ENCODE results near the gene CHRM4.

CHRM4 gene

GRCh38 chr11:46362156-46363030 lies 29.2 kb downstream of the CHRM4 start:
- TF ChIP-seq RAD21 (IDR thresholded peaks at IDR 0.05; ENCODE audit: low read depth), result no peak
- TF ChIP-seq NFIC (IDR thresholded peaks at IDR 0.05), result no peak
- no peak for TF ChIP-seq CEBPB (IDR thresholded peaks at IDR 0.05)
- TF ChIP-seq MAX (IDR thresholded peaks at IDR 0.05), result no peak
- no peak for TF ChIP-seq EGR1 (IDR thresholded peaks at IDR 0.05)
- TF ChIP-seq REST (IDR thresholded peaks at IDR 0.05; ENCODE audit: low read depth), result no peak
- no peak for TF ChIP-seq TAF1 (IDR thresholded peaks at IDR 0.05; ENCODE audit: low read depth)
- no peak for TF ChIP-seq YY1 (IDR thresholded peaks at IDR 0.05; ENCODE audit: low read depth)
- TF ChIP-seq ZBTB7A (IDR thresholded peaks at IDR 0.05; ENCODE audit: low read depth), result no peak
- TF ChIP-seq USF1 (IDR thresholded peaks at IDR 0.05), result no peak
- TF ChIP-seq EP300 (IDR thresholded peaks at IDR 0.05; ENCODE audit: borderline replicate concordance), result no peak
- no peak for TF ChIP-seq CREB1 (IDR thresholded peaks at IDR 0.05; ENCODE audit: low read depth)
- TF ChIP-seq TEAD4 (IDR thresholded peaks at IDR 0.05), result no peak
- no peak for TF ChIP-seq FOXM1 (IDR thresholded peaks at IDR 0.05; ENCODE audit: borderline replicate concordance, low read depth)
- TF ChIP-seq TCF12 (IDR thresholded peaks at IDR 0.05; ENCODE audit: low read depth), result no peak

- TF ChIP-seq FOXM1 (IDR thresholded peaks at IDR 0.05; ENCODE audit: borderline replicate concordance, low read depth), result no peak
- no peak for TF ChIP-seq TEAD4 (IDR thresholded peaks at IDR 0.05)
- TF ChIP-seq MAX (IDR thresholded peaks at IDR 0.05), result no peak
- TF ChIP-seq YY1 (IDR thresholded peaks at IDR 0.05; ENCODE audit: low read depth), result no peak
- no peak for TF ChIP-seq EGR1 (IDR thresholded peaks at IDR 0.05)
- TF ChIP-seq TAF1 (IDR thresholded peaks at IDR 0.05; ENCODE audit: low read depth), result no peak
- TF ChIP-seq NFIC (IDR thresholded peaks at IDR 0.05), result no peak
- TF ChIP-seq TCF12 (IDR thresholded peaks at IDR 0.05; ENCODE audit: low read depth), result no peak
- TF ChIP-seq ZBTB7A (IDR thresholded peaks at IDR 0.05; ENCODE audit: low read depth), result no peak
Observed at GRCh38 chr11:46361283-46362155, 30.1 kb downstream of the CHRM4 start.

- TF ChIP-seq USF1 (IDR thresholded peaks at IDR 0.05), result no peak
- TF ChIP-seq MAX (IDR thresholded peaks at IDR 0.05), result no peak
- no peak for TF ChIP-seq RAD21 (IDR thresholded peaks at IDR 0.05; ENCODE audit: low read depth)
- TF ChIP-seq YY1 (IDR thresholded peaks at IDR 0.05; ENCODE audit: low read depth), result no peak
- TF ChIP-seq EGR1 (IDR thresholded peaks at IDR 0.05), result no peak
- no peak for TF ChIP-seq CEBPB (IDR thresholded peaks at IDR 0.05)
- TF ChIP-seq REST (IDR thresholded peaks at IDR 0.05; ENCODE audit: low read depth), result no peak
- TF ChIP-seq NFIC (IDR thresholded peaks at IDR 0.05), result no peak
- no peak for TF ChIP-seq ZBTB7A (IDR thresholded peaks at IDR 0.05; ENCODE audit: low read depth)
- no peak for TF ChIP-seq EP300 (IDR thresholded peaks at IDR 0.05; ENCODE audit: borderline replicate concordance)
- TF ChIP-seq TAF1 (IDR thresholded peaks at IDR 0.05; ENCODE audit: low read depth), result no peak
- no peak for TF ChIP-seq TEAD4 (IDR thresholded peaks at IDR 0.05)
Observed at GRCh38 chr11:46360878-46361277, 30.7 kb downstream of the CHRM4 start.

GRCh38 chr11:46359953-46360352 lies 31.6 kb downstream of the CHRM4 start:
- TF ChIP-seq RAD21 (IDR thresholded peaks at IDR 0.05; ENCODE audit: low read depth), result no peak
- no peak for TF ChIP-seq YY1 (IDR thresholded peaks at IDR 0.05; ENCODE audit: low read depth)
- no peak for TF ChIP-seq EP300 (IDR thresholded peaks at IDR 0.05; ENCODE audit: borderline replicate concordance)
- TF ChIP-seq REST (IDR thresholded peaks at IDR 0.05; ENCODE audit: low read depth), result no peak
- TF ChIP-seq MAX (IDR thresholded peaks at IDR 0.05), result no peak
